ENCODE measurements around the gene SASH1. TPM values are rescaled to one million over a fixed set of nuclear protein-coding genes. Genes with fewer than 3 reads are reported as not detected.

The SASH1 gene
- total RNA-seq, 1 donor from 2014 or later = 75.7 TPM

DNA sequence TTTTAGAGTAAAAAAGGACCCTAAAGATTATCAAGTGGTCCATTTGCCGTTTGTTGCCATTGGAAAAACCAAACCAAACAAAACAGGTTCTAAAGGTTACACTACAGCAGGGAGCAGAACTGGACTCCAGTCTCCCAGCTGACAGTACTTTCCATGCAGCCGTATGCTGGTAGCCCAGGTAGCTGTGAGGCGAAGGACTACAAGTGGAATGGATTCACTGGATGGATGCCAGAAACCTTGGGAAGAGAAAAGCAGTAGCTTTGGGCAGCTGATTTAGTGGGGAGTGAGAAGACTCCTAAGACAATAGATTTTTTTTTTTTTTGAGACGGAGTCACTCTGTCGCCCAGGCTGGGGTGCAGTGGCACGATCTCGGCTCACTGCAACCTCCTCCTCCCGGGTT lies 88.3 kb downstream of the SASH1 start:
- DNase-seq (ENCODE audit: extremely low spot score, unreplicated experiment) = peak; percentile 60
- Mint-ChIP-seq H3K27me3 (ENCODE audit: unreplicated experiment) (no peaks in the 10 kb centered on the region), H3K4me3 (ENCODE audit: unreplicated experiment) (no peak overlapping the region), H3K36me3 (ENCODE audit: unreplicated experiment) (peaks cover 5% of the 10 kb centered on the region), H3K4me1 (ENCODE audit: unreplicated experiment) (peaks cover 29% of the 10 kb centered on the region), H3K9me3 (ENCODE audit: unreplicated experiment) (no peaks in the 10 kb centered on the region), H3K27ac (ENCODE audit: unreplicated experiment) (no peak overlapping the region)
- TF ChIP-seq, protein P1, sequence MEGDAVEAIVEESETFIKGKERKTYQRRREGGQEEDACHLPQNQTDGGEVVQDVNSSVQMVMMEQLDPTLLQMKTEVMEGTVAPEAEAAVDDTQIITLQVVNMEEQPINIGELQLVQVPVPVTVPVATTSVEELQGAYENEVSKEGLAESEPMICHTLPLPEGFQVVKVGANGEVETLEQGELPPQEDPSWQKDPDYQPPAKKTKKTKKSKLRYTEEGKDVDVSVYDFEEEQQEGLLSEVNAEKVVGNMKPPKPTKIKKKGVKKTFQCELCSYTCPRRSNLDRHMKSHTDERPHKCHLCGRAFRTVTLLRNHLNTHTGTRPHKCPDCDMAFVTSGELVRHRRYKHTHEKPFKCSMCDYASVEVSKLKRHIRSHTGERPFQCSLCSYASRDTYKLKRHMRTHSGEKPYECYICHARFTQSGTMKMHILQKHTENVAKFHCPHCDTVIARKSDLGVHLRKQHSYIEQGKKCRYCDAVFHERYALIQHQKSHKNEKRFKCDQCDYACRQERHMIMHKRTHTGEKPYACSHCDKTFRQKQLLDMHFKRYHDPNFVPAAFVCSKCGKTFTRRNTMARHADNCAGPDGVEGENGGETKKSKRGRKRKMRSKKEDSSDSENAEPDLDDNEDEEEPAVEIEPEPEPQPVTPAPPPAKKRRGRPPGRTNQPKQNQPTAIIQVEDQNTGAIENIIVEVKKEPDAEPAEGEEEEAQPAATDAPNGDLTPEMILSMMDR (IDR thresholded peaks at IDR 0.05) = no peak

DNA sequence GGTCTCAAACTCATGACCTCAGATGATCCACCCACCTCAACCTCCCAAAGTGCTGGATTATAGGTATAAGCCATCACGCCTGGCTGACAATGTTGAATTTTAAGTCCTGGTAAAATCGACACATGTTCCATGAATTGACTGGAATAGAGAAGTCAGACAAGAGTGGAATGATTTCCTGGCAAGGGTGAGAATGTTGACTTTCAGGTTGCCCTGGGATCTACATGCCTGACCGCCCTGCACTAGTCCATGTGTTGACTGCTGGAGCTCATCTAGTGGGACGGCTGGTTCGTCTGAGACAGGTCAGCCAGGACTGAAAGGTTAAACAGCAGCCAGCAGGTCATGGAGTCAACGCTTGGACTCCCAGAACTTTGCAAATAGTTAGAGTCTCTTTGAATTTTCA lies 88.8 kb downstream of the SASH1 start:
- peak; percentile 57 for DNase-seq (ENCODE audit: extremely low spot score, unreplicated experiment)
- Mint-ChIP-seq H3K9me3 (ENCODE audit: unreplicated experiment) (no peaks in the 10 kb centered on the region), H3K4me1 (ENCODE audit: unreplicated experiment) (peaks cover 29% of the 10 kb centered on the region), H3K36me3 (ENCODE audit: unreplicated experiment) (peaks cover 5% of the 10 kb centered on the region), H3K27me3 (ENCODE audit: unreplicated experiment) (no peaks in the 10 kb centered on the region), H3K4me3 (ENCODE audit: unreplicated experiment) (no peak overlapping the region), H3K27ac (ENCODE audit: unreplicated experiment) (no peak overlapping the region)
- TF ChIP-seq, protein P1 (IDR thresholded peaks at IDR 0.05) = no peak

DNA sequence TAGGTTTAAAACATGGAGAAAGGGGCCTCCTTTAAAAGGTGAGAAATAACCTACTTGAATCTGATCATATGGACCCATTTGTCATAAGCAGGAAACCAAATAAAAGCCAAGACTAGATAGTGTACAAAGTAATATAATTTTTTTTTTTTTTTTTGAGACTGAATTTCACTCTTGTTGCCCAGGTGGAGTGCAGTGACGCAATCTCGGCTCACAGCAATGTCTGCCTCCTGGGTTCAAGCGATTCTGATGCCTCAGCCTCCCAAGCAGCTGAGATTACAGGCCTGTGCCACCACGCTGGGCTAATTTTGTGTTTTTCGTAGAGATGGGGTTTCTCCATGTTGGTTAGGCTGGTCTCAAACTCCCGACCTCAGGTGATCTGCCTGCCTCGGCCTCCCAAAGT lies 89.2 kb downstream of the SASH1 start:
- Mint-ChIP-seq H3K9me3 (ENCODE audit: unreplicated experiment) (no peaks in the 10 kb centered on the region), H3K4me3 (ENCODE audit: unreplicated experiment) (no peak overlapping the region), H3K27me3 (ENCODE audit: unreplicated experiment) (no peaks in the 10 kb centered on the region), H3K4me1 (ENCODE audit: unreplicated experiment) (peaks cover 30% of the 10 kb centered on the region), H3K36me3 (ENCODE audit: unreplicated experiment) (peaks cover 8% of the 10 kb centered on the region), H3K27ac (ENCODE audit: unreplicated experiment) (peak overlapping the region; percentile 50)
- peak; percentile 32 for DNase-seq (ENCODE audit: extremely low spot score, unreplicated experiment)
- TF ChIP-seq, protein P1 (IDR thresholded peaks at IDR 0.05) = no peak

DNA sequence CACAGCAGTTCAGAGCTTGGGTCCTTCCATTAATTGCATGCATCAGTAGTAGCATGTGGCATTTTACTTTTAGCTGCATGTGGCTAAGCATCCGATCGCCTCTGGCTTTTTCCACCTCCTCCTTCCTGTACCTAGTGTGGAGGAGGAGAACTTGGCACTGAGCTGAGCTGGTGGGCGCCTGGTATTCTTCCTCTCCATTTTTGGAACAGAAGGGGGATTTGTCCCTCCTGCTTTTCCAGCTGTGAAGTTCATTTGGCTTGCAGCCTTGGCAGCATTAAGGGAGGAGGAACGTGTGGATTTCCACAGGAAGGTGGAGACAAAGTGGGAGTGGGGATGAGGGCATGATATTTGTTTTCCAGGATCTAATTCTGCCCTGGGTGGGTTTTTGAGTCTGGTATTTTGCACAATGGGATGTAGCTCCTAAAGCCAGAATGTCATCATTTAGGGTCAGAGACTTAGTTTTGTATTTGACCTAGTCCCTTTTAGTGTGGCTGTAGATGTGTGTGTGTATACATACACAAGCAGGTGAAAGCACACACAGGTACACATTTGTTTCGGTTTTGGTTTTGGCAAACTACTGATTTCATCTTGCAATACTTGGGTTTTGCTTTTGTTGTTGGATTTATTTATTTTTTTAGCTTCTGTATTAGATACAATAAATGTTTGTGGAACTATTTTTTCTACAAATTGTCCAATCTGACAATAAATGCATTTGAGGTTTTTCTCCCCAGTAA lies 90.0 kb downstream of the SASH1 start:
- no peaks in the 10 kb centered on the region for H3K9me3 Mint-ChIP-seq (ENCODE audit: unreplicated experiment)
- peaks cover 34% of the 10 kb centered on the region for H3K4me1 Mint-ChIP-seq (ENCODE audit: unreplicated experiment)
- peak overlapping the region; percentile 77 for H3K27ac Mint-ChIP-seq (ENCODE audit: unreplicated experiment)
- no peak overlapping the region for H3K4me3 Mint-ChIP-seq (ENCODE audit: unreplicated experiment)
- TF ChIP-seq, protein P1 (IDR thresholded peaks at IDR 0.05) = no peak
- H3K36me3 Mint-ChIP-seq (ENCODE audit: unreplicated experiment) = peaks cover 6% of the 10 kb centered on the region
- H3K27me3 Mint-ChIP-seq (ENCODE audit: unreplicated experiment) = no peaks in the 10 kb centered on the region
- peak; percentile 36 for DNase-seq (ENCODE audit: extremely low spot score, unreplicated experiment)

DNA sequence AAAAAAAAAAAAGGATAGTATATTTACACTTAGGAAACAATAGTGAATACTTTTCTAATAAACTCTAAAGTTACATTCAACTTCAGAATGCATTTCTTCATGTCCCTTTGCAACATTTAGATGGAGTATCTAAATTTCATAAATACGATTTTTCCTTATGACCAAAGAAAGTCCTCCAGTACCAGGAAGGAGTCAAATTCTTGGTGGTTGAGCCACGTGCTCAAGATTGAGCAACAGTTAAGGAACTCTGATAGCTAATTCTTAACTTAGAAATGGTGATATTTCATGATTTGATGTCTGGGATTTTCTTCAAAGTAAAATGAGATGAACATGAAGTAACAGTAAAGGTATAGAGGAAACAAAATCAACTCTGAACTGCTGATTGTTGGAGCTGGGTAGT lies 92.7 kb downstream of the SASH1 start:
- Mint-ChIP-seq H3K4me1 (ENCODE audit: unreplicated experiment) (peaks cover 42% of the 10 kb centered on the region), H3K4me3 (ENCODE audit: unreplicated experiment) (no peak overlapping the region), H3K27ac (ENCODE audit: unreplicated experiment) (no peak overlapping the region), H3K27me3 (ENCODE audit: unreplicated experiment) (no peaks in the 10 kb centered on the region), H3K9me3 (ENCODE audit: unreplicated experiment) (no peaks in the 10 kb centered on the region), H3K36me3 (ENCODE audit: unreplicated experiment) (peaks cover 9% of the 10 kb centered on the region)
- TF ChIP-seq, protein P1 (IDR thresholded peaks at IDR 0.05) = no peak
- DNase-seq (ENCODE audit: extremely low spot score, unreplicated experiment) = no peak

Data from osteocyte (in vitro differentiated cells).